ENCODE measurements around the gene FAM78A. TPM values are rescaled to one million over a fixed set of nuclear protein-coding genes. Genes with fewer than 3 reads are reported as not detected.

The FAM78A gene
- total RNA-seq, 1 experiment from 2014 or later = 3.4 TPM

DNA sequence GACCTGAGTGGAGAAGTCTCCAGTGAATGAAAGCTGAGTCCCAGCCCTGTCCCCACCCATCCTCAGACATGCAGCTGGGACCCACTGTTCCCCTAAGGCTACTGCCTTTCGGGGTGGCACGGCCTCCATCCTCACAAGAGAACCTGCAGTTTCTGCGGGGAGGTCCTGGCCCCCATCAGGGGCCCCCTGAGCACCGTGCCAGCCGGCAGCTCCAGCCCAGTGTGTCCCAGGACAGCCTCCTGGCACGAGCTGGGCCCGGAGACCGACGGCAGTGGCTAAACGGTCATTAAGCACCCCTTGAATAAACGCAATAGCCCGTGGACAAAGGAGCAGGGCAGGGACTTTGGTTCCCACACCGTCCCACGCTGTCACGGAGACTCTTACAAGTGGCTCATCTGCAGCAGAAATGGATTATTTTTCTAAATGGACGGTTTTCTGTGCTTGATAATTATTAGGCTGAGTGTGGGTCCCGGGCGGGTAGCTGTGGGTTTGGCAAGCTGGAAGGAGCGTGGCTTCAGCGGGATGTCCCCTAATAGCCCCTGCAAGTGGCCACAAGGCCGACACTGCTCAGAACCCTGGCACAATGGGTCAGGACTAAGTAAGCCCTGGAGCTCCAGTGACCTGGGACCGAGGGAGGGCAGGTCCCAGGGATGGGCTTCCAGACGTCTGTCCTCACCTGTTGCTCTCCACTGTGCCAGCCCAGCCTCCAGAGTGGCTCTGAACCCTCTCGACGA, 17.4 kb downstream of the FAM78A start:
- H3K4me2 ChIP-seq (ENCODE audit: low read length) = no peak overlapping the region
- TF ChIP-seq POLR2AphosphoS5 (IDR thresholded peaks at IDR 0.05; ENCODE audit: low read depth, low read length) (no peak), YY1 (IDR thresholded peaks at IDR 0.05; ENCODE audit: extremely low read depth, insufficient replicate concordance, low read depth, low read length) (no peak), EZH2 (IDR thresholded peaks at IDR 0.05) (no peak), MAX (IDR thresholded peaks at IDR 0.05) (no peak), SIN3A (IDR thresholded peaks at IDR 0.05; ENCODE audit: low read depth) (no peak), SRF (IDR thresholded peaks at IDR 0.05; ENCODE audit: low read depth) (no peak), ZFX (IDR thresholded peaks at IDR 0.05) (no peak)
- TF ChIP-seq, protein P1, sequence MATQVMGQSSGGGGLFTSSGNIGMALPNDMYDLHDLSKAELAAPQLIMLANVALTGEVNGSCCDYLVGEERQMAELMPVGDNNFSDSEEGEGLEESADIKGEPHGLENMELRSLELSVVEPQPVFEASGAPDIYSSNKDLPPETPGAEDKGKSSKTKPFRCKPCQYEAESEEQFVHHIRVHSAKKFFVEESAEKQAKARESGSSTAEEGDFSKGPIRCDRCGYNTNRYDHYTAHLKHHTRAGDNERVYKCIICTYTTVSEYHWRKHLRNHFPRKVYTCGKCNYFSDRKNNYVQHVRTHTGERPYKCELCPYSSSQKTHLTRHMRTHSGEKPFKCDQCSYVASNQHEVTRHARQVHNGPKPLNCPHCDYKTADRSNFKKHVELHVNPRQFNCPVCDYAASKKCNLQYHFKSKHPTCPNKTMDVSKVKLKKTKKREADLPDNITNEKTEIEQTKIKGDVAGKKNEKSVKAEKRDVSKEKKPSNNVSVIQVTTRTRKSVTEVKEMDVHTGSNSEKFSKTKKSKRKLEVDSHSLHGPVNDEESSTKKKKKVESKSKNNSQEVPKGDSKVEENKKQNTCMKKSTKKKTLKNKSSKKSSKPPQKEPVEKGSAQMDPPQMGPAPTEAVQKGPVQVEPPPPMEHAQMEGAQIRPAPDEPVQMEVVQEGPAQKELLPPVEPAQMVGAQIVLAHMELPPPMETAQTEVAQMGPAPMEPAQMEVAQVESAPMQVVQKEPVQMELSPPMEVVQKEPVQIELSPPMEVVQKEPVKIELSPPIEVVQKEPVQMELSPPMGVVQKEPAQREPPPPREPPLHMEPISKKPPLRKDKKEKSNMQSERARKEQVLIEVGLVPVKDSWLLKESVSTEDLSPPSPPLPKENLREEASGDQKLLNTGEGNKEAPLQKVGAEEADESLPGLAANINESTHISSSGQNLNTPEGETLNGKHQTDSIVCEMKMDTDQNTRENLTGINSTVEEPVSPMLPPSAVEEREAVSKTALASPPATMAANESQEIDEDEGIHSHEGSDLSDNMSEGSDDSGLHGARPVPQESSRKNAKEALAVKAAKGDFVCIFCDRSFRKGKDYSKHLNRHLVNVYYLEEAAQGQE (IDR thresholded peaks at IDR 0.05; ENCODE audit: low read depth) = no peak
- intact Hi-C loops (cut with micrococcal nuclease) = no loop called here
- no peak for DNase-seq (ENCODE audit: low read depth, low spot score)
- no peaks in the 10 kb centered on the region for H3K27me3 ChIP-seq (ENCODE audit: insufficient read depth, low read length)
- no peaks in the 10 kb centered on the region for H3K9me2 ChIP-seq (ENCODE audit: insufficient read depth)
- no peak overlapping the region for H3K27ac ChIP-seq (ENCODE audit: low read depth, low read length)
- BruUV-seq (replicated peaks) = no TSS peak
- no peak for ATAC-seq
- no peak overlapping the region for H2AFZ ChIP-seq (ENCODE audit: low read depth, low read length, poor library complexity, severe bottlenecking)
- H3K4me3 ChIP-seq (replicated peaks in 1 of 2; ENCODE audit: low read depth in 1 of 2, low read length in 2 of 2) = no peak overlapping the region
- POLR2A ChIA-PET = no interaction called here
- H3K79me2 ChIP-seq (ENCODE audit: insufficient read depth, low read length) = no peaks in the 10 kb centered on the region
- no peak overlapping the region for H3K9ac ChIP-seq (ENCODE audit: low read length)
- peaks cover 0 to 4% of the 10 kb centered on the region in 2 experiments; a peak in 1 of 4 replicates for H3K4me1 ChIP-seq (ENCODE audit: control insufficient read depth in 1 of 2, insufficient read depth in 2 of 2, low read length in 2 of 2)
- CTCF ChIA-PET = no interaction called here
- no peaks in the 10 kb centered on the region for H3K9me3 ChIP-seq (ENCODE audit: control insufficient read depth in 1 of 2, insufficient read depth in 1 of 2, low read depth in 1 of 2, low read length in 2 of 2)
- RAD21 ChIA-PET (ENCODE audit: low non-redundant PET in 1 of 2, low total read pairs in 2 of 2, uncharacterized antibody in 2 of 2, unreplicated experiment in 2 of 2) = no interaction called here
- no peaks in the 10 kb centered on the region for H3K36me3 ChIP-seq (ENCODE audit: control insufficient read depth in 1 of 2, insufficient read depth in 2 of 2, low read length in 2 of 2)
- H4K20me1 ChIP-seq (ENCODE audit: insufficient read depth) = no peaks in the 10 kb centered on the region

All from HCT116 (cell line).